HG02623 (cell line): ENCODE results near the gene CNTN4.

Experiments used
- ATAC-seq: cut with Tn5 transposase; IDR thresholded peaks from one replicate; pipeline ENCODE4 v1.9.1; 2021; ENCODE audit warnings: moderate library complexity; ENCODE audit not compliant: unreplicated experiment

Gene CNTN4

GRCh38 chr3:2250783-2251182, 152.1 kb downstream of the CNTN4 start:
- ATAC-seq: no peak

GRCh38 chr3:2261747-2262146, 163.1 kb downstream of the CNTN4 start:
- ATAC-seq: no peak

GRCh38 chr3:2262204-2262603, 163.5 kb downstream of the CNTN4 start:
- no peak for ATAC-seq

GRCh38 chr3:2266606-2267005, 167.9 kb downstream of the CNTN4 start:
- ATAC-seq: no peak

- no peak for ATAC-seq
These were observed 170.1 kb downstream of the CNTN4 start for GRCh38 chr3:2268779-2269178.

GRCh38 chr3:2274526-2274925, 175.9 kb downstream of the CNTN4 start:
- no peak for ATAC-seq

- ATAC-seq: no peak
These were observed 185.2 kb downstream of the CNTN4 start for GRCh38 chr3:2283818-2284217.

- no peak for ATAC-seq
These were observed 202.3 kb downstream of the CNTN4 start for GRCh38 chr3:2300938-2301337.

- ATAC-seq: no peak
These were observed 202.7 kb downstream of the CNTN4 start for GRCh38 chr3:2301361-2301760.

- no peak for ATAC-seq
These were observed 204.9 kb downstream of the CNTN4 start for GRCh38 chr3:2303566-2303965.

- no peak for ATAC-seq
These were observed 212.4 kb downstream of the CNTN4 start for GRCh38 chr3:2311022-2311421.

- ATAC-seq: no peak
These were observed 218.9 kb downstream of the CNTN4 start for GRCh38 chr3:2317521-2317920.

GRCh38 chr3:2334921-2335320, 236.3 kb downstream of the CNTN4 start:
- no peak for ATAC-seq

- no peak for ATAC-seq
These were observed 244.5 kb downstream of the CNTN4 start for GRCh38 chr3:2343031-2343682.

GRCh38 chr3:2352134-2352762, 253.6 kb downstream of the CNTN4 start:
- no peak for ATAC-seq

GRCh38 chr3:2354702-2355101, 256.0 kb downstream of the CNTN4 start:
- ATAC-seq: no peak

- ATAC-seq: no peak
These were observed 257.8 kb downstream of the CNTN4 start for GRCh38 chr3:2356298-2356950.

GRCh38 chr3:2360815-2361214, 262.1 kb downstream of the CNTN4 start:
- no peak for ATAC-seq

GRCh38 chr3:2362122-2362521, 263.5 kb downstream of the CNTN4 start:
- no peak for ATAC-seq

- no peak for ATAC-seq
These were observed 265.2 kb downstream of the CNTN4 start for GRCh38 chr3:2363854-2364253.

GRCh38 chr3:2370317-2370716, 271.7 kb downstream of the CNTN4 start:
- ATAC-seq: no peak

- ATAC-seq: no peak
These were observed 273.6 kb downstream of the CNTN4 start for GRCh38 chr3:2372306-2372705.
